Breast epithelium (tissue), 4 donors: ENCODE measurements around the gene GRIP1. TPM values are rescaled to one million over a fixed set of nuclear protein-coding genes. Genes with fewer than 3 reads are reported as not detected.

ENCODE experiments used
- DNase-seq, 2 donors: peaks; one replicate each; pipeline ENCODE4 v3.0.0-alpha.2; 2019; ENCODE audit warnings: low spot score in 2 of 2
- H3K27ac ChIP-seq, 2 donors: fragments of 200-600 bp; sonication (generic) in 1 of 2; one replicate each; pipeline ENCODE4 v1.5.1; 2016 to 2019; ENCODE audit warnings: mild to moderate bottlenecking in 1 of 2
- H3K27me3 ChIP-seq, 2 donors: fragments of 200-600 bp; sonication (generic) in 1 of 2; one replicate each; pipeline versions ENCODE4 v1.5.1 to v1.6.0; 2017 to 2019; ENCODE audit warnings: control low read depth in 1 of 2, mild to moderate bottlenecking in 1 of 2
- H3K36me3 ChIP-seq: fragments of 200-600 bp; one replicate; pipeline ENCODE4 v1.5.1; 2019
- H3K4me1 ChIP-seq, 2 donors: fragments of 200-600 bp; sonication (generic); one replicate each; pipeline ENCODE4 v1.5.1; 2016 to 2019; ENCODE audit warnings: control low read depth in 1 of 2
- H3K4me3 ChIP-seq, 3 donors: fragments of 200-600 bp; sonication (generic); 1 replicate in 2 of 3; 2 replicates in 1 of 3; pipeline ENCODE4 v1.5.1; 2016 to 2019; ENCODE audit warnings: mild to moderate bottlenecking in 3 of 3, moderate library complexity in 2 of 3
- H3K9me3 ChIP-seq, 2 donors: fragments of 200-600 bp; sonication (generic) in 1 of 2; one replicate each; pipeline ENCODE4 v1.5.1; 2016 to 2019; ENCODE audit warnings: control low read depth in 1 of 2
- CTCF ChIP-seq, 3 donors: fragments of 450-650 bp; IDR thresholded peaks; one replicate each; pipeline ENCODE4 v1.5.1; 2016 to 2017; ENCODE audit warnings: antibody characterized with exemption in 3 of 3, mild to moderate bottlenecking in 3 of 3, moderate library complexity in 3 of 3
- POLR2A ChIP-seq: fragments of 450-650 bp; IDR thresholded peaks from one replicate; pipeline ENCODE4 v1.6.1; 2016; ENCODE audit warnings: antibody characterized with exemption, mild to moderate bottlenecking, moderate library complexity
- POLR2AphosphoS5 ChIP-seq, 3 donors: sonication (generic); formaldehyde crosslinking; IDR thresholded peaks; one replicate each; pipeline ENCODE4 v1.6.1; 2017; ENCODE audit warnings: antibody characterized with exemption in 3 of 3
- intact Hi-C: fragments of 100-400 bp; cut with DNase I; formaldehyde crosslinking; loops from one replicate; pipeline ENCODE4 v1.15.1; 2023; ENCODE audit warnings: low total_unique reads
- total RNA-seq, 3 donors: library from RNA; depleted of rRNA; stranded (reverse); fragments of >200 nt; gene quantifications; one replicate each; pipeline ENCODE4 v1.1.0, GENCODE V29; 2016

The GRIP1 gene
- total RNA-seq, 3 donors from 2014 or later = 0.48 to 6.3 (median 2.9) TPM

DNA sequence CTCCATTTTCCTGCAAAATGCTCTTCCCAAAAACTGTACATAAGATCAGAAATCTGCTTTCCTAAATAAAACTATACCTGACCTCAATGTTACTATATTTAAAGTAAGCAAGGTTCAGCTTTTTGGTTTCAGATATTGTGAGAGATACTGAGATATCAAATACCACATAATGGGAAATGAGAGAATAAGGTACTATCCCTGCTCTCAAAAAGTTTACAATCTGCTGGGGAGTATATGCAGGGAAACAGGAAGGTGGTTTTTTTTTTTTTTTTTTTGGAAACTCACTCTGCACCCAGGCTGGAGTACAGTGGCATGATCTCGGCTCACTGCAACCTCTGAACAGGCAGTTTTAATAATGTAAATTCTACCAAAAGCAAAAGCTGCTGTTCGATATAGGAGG lies 327.6 kb downstream of the GRIP1 start:
- H3K4me1 ChIP-seq = no peaks in the 10 kb centered on the region
- H3K36me3 ChIP-seq = no peaks in the 10 kb centered on the region
- H3K9me3 ChIP-seq = no peaks in the 10 kb centered on the region
- H3K27ac ChIP-seq = no peak overlapping the region
- H3K27me3 ChIP-seq = no peaks in the 10 kb centered on the region
- no peak for DNase-seq
- no peak for TF ChIP-seq POLR2AphosphoS5 (IDR thresholded peaks at IDR 0.05)
- TF ChIP-seq CTCF (IDR thresholded peaks at IDR 0.05) = no peak
- TF ChIP-seq POLR2A = no peak
- intact Hi-C loops = no loop called here
- H3K4me3 ChIP-seq = no peak overlapping the region

- peaks cover 12% of the 10 kb centered on the region in 2 donors for H3K9me3 ChIP-seq
- no peaks in the 10 kb centered on the region for H3K36me3 ChIP-seq
- no peak overlapping the region for H3K27ac ChIP-seq
- TF ChIP-seq POLR2A (no peak), POLR2AphosphoS5 (IDR thresholded peaks at IDR 0.05) (no peak), CTCF (IDR thresholded peaks at IDR 0.05) (no peak)
- H3K4me1 ChIP-seq = no peaks in the 10 kb centered on the region
- intact Hi-C loops = no loop called here
- no peak for DNase-seq
- no peak overlapping the region for H3K4me3 ChIP-seq
- no peaks in the 10 kb centered on the region for H3K27me3 ChIP-seq
These were observed 332.9 kb downstream of the GRIP1 start for GRCh38 chr12:66345956-66346355.

DNA sequence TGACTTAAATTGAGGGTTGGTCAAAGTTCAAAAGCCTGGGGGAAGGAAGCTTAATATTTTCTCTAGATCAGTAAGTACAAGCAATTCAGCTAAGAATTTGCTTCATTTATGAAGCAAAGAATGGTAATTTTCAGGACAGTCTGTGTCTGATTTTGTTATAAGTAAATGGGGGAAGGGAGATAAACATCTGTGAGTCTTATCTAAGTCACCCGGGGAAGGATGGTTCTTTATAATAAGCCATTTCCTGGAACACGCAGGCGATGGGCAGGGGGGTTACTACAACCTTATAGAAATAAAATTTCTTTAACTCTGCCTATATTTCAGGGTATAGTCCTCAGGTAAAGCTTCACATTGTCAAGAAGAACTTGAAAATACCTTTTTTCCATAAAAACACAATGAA lies 333.7 kb downstream of the GRIP1 start:
- H3K27me3 ChIP-seq = no peaks in the 10 kb centered on the region
- H3K9me3 ChIP-seq = peaks cover 12 to 15% of the 10 kb centered on the region in 2 donors
- no peak for TF ChIP-seq POLR2AphosphoS5 (IDR thresholded peaks at IDR 0.05)
- TF ChIP-seq CTCF (IDR thresholded peaks at IDR 0.05) = no peak
- no peak for TF ChIP-seq POLR2A
- no peak overlapping the region for H3K4me3 ChIP-seq
- DNase-seq = no peak
- no peak overlapping the region for H3K27ac ChIP-seq
- H3K4me1 ChIP-seq = no peaks in the 10 kb centered on the region
- no peaks in the 10 kb centered on the region for H3K36me3 ChIP-seq
- intact Hi-C loops = no loop called here

DNA sequence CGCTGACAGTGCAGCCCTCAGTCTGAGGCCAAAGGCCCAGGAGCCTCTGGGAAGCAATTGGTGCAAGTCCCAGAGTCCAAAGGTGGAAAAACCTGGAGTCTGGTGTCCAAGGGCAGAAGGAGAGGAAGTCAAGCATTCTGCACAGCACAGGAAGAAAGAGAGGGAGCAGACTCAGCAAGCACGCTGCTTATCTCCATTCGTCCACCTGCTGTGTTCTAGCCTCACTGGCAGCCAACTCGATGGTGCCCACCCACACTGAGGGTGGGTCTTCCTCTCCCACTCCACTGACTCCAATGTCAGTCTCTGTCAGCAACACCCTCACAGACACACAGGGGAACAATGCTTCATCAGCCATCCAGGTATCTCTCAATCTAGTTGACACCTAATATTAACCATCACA lies 337.8 kb downstream of the GRIP1 start:
- no peak overlapping the region for H3K4me3 ChIP-seq
- H3K9me3 ChIP-seq = peaks cover 12 to 21% of the 10 kb centered on the region in 2 donors
- no peaks in the 10 kb centered on the region for H3K4me1 ChIP-seq
- peaks cover 5% of the 10 kb centered on the region for H3K36me3 ChIP-seq
- intact Hi-C loops = no loop called here
- TF ChIP-seq POLR2AphosphoS5 (IDR thresholded peaks at IDR 0.05) = no peak
- TF ChIP-seq CTCF (IDR thresholded peaks at IDR 0.05) = no peak
- TF ChIP-seq POLR2A = no peak
- DNase-seq = no peak
- H3K27me3 ChIP-seq = no peaks in the 10 kb centered on the region
- H3K27ac ChIP-seq = no peak overlapping the region

GRCh38 chr12:66340131-66340530 lies 338.7 kb downstream of the GRIP1 start:
- intact Hi-C loops = no loop called here
- Histone ChIP-seq H3K36me3 (peaks cover 5% of the 10 kb centered on the region), H3K27ac (no peak overlapping the region), H3K4me3 (no peak overlapping the region), H3K9me3 (peaks cover 12 to 21% of the 10 kb centered on the region in 2 donors), H3K27me3 (no peaks in the 10 kb centered on the region), H3K4me1 (no peaks in the 10 kb centered on the region)
- TF ChIP-seq POLR2A (no peak), POLR2AphosphoS5 (IDR thresholded peaks at IDR 0.05) (no peak), CTCF (IDR thresholded peaks at IDR 0.05) (no peak)
- no peak for DNase-seq
